Left lung (tissue), 10 donors: ENCODE data around the gene DNM1. TPM values are rescaled to one million over a fixed set of nuclear protein-coding genes. Genes with fewer than 3 reads are reported as not detected.

Experiments
- ATAC-seq: fragments of 200-7000 bp; cut with Tn5 transposase; one replicate; pipeline ENCODE4 v1.9.1; 2020; ENCODE audit warnings: moderate library complexity
- DNase-seq, 4 donors: peaks; one replicate each; pipeline ENCODE4 v3.0.0-alpha.2; 2013 to 2020
- H3K27ac ChIP-seq, 2 donors: fragments of 200-600 bp; sonication (generic) in 1 of 2; one replicate each; pipeline versions ENCODE4 v1.5.0 to v1.8.0; 2020 to 2021
- H3K27me3 ChIP-seq, 2 donors: fragments of 200-600 bp; sonication (generic) in 1 of 2; one replicate each; pipeline versions ENCODE4 v1.5.0 to v1.8.0; 2020 to 2021
- H3K36me3 ChIP-seq, 2 donors: fragments of 200-600 bp; sonication (generic) in 1 of 2; one replicate each; pipeline versions ENCODE4 v1.5.0 to v1.8.0; 2020 to 2021
- H3K4me1 ChIP-seq, 2 donors: fragments of 200-600 bp; one replicate each; pipeline ENCODE4 v1.8.0; 2021
- H3K4me3 ChIP-seq, 2 donors: fragments of 200-600 bp; sonication (generic) in 1 of 2; one replicate each; pipeline versions ENCODE4 v1.5.0 to v1.8.0; 2020 to 2021; ENCODE audit warnings: mild to moderate bottlenecking in 1 of 2
- H3K9me3 ChIP-seq, 2 donors: fragments of 200-600 bp; sonication (generic) in 1 of 2; one replicate each; pipeline versions ENCODE4 v1.5.0 to v1.8.0; 2020 to 2021
- CTCF ChIP-seq, 2 donors: fragments of 200-600 bp; sonication (generic) in 1 of 2; IDR thresholded peaks; one replicate each; pipeline versions ENCODE4 v1.5.0 to v1.8.0; 2021; ENCODE audit warnings: antibody characterized with exemption in 2 of 2
- intact Hi-C, 2 donors: fragments of 100-400 bp; cut with DNase I; formaldehyde crosslinking; loops; one replicate each; pipeline versions ENCODE4 v1.11.2 to v1.14.2; 2022
- polyA plus RNA-seq, 6 donors: library from polyadenylated mRNA; unstranded; fragments of 120-200 nt; gene quantifications; one replicate each; pipeline ENCODE4 v1.2.1, GENCODE V29; 2013; ENCODE audit not compliant: insufficient read length in 6 of 6
- total RNA-seq, 2 donors: library from RNA; stranded (reverse); fragmentation: NEBNext Ultra II Directional; extraction: Animal tissue kit (Norgen Biotek cat#: 25700); gene quantifications; one replicate each; pipeline ENCODE4 v1.2.1, GENCODE V29; 2021
- donor health status: DM: no; HTN: yes; CAD: no.
- donor health status: DM: no; HTN: no; CAD: no.

Gene DNM1
- total and polyA plus RNA-seq, 8 donors = 9.0 to 90.0 (median 62.2) TPM

GRCh38 chr9:128214571-128215490 is 11.7 kb downstream of the DNM1 start:
- Histone ChIP-seq H3K9me3 (no peaks in the 10 kb centered on the region), H3K4me1 (peaks cover 6 to 18% of the 10 kb centered on the region in 2 donors), H3K36me3 (no peaks in the 10 kb centered on the region), H3K27me3 (peaks cover 0 to 11% of the 10 kb centered on the region in 2 donors), H3K27ac (peak overlapping the region in 1 of 2 donors; percentile 69), H3K4me3 (no peak overlapping the region)
- DNase-seq = no peak
- TF ChIP-seq CTCF (IDR thresholded peaks at IDR 0.05) = no peak
- no peak for ATAC-seq
- intact Hi-C loops = no loop called here

- no peaks in the 10 kb centered on the region for H3K36me3 ChIP-seq
- H3K4me1 ChIP-seq = peaks cover 6 to 18% of the 10 kb centered on the region in 2 donors
- DNase-seq = peak in 2 of 4 donors; percentile 33 to 64
- H3K27me3 ChIP-seq = peaks cover 0 to 11% of the 10 kb centered on the region in 2 donors
- H3K27ac ChIP-seq = peak overlapping the region in 1 of 2 donors; percentile 69
- no peaks in the 10 kb centered on the region for H3K9me3 ChIP-seq
- TF ChIP-seq CTCF (IDR thresholded peaks at IDR 0.05) = no peak
- H3K4me3 ChIP-seq = no peak overlapping the region
- intact Hi-C loops = no loop called here
- peak; percentile 31 for ATAC-seq
These were observed 12.6 kb downstream of the DNM1 start for GRCh38 chr9:128215491-128216409.

GRCh38 chr9:128216781-128217553 is 13.8 kb downstream of the DNM1 start:
- Histone ChIP-seq H3K4me3 (no peak overlapping the region), H3K9me3 (no peaks in the 10 kb centered on the region), H3K36me3 (no peaks in the 10 kb centered on the region), H3K27ac (no peak overlapping the region), H3K27me3 (peaks cover 0 to 4% of the 10 kb centered on the region in 2 donors), H3K4me1 (peaks cover 6 to 18% of the 10 kb centered on the region in 2 donors)
- TF ChIP-seq CTCF (IDR thresholded peaks at IDR 0.05) = no peak
- no peak for DNase-seq
- intact Hi-C loops = no loop called here
- ATAC-seq = no peak

GRCh38 chr9:128218172-128218517 is 15.0 kb downstream of the DNM1 start:
- H3K27ac ChIP-seq = peak overlapping the region in 1 of 2 donors; percentile 15

More at GRCh38 chr9:128218172-128218517, 15.0 kb downstream of the DNM1 start:
- TF ChIP-seq CTCF (IDR thresholded peaks at IDR 0.05) = no peak
- no peak for DNase-seq
- intact Hi-C loops = no loop called here
- no peaks in the 10 kb centered on the region for H3K36me3 ChIP-seq
- H3K4me1 ChIP-seq = peaks cover 6 to 18% of the 10 kb centered on the region in 2 donors
- H3K27me3 ChIP-seq = no peaks in the 10 kb centered on the region
- ATAC-seq = no peak
- peak overlapping the region; percentile 25 to 33 for H3K4me3 ChIP-seq
- no peaks in the 10 kb centered on the region for H3K9me3 ChIP-seq
